ENCODE results near the gene NAE1. TPM values are rescaled to one million over a fixed set of nuclear protein-coding genes. Genes with fewer than 3 reads are reported as not detected.

NAE1 gene
- total RNA-seq, 2 donors from 2014 or later, result 32.6 to 35.4 TPM

- no peak for DNase-seq
- intact Hi-C loops (cut with DNase I), result no loop called here
- ATAC-seq, result no peak
These were observed 22.7 kb upstream of the NAE1 start for GRCh38 chr16:66853261-66854139.

GRCh38 chr16:66851166-66851964 lies 20.6 kb upstream of the NAE1 start:
- intact Hi-C loops (cut with DNase I), result no loop called here
- ATAC-seq, result no peak
- no peak for DNase-seq

- ATAC-seq (no peak), DNase-seq (no peak)
- intact Hi-C loops (cut with DNase I), result no loop called here
These were observed 19.5 kb upstream of the NAE1 start for GRCh38 chr16:66850115-66850815.

GRCh38 chr16:66849549-66849948 lies 18.8 kb upstream of the NAE1 start:
- DNase-seq, result no peak
- intact Hi-C loops (cut with DNase I), result no loop called here
- ATAC-seq, result no peak

- no peak for DNase-seq
- no peak for ATAC-seq
- intact Hi-C loops (cut with DNase I), result no loop called here
These were observed 18.2 kb upstream of the NAE1 start for GRCh38 chr16:66849021-66849420.

GRCh38 chr16:66848172-66848571 lies 17.4 kb upstream of the NAE1 start:
- ATAC-seq (no peak), DNase-seq (no peak)
- intact Hi-C loops (cut with DNase I), result no loop called here

- ATAC-seq, result no peak
- intact Hi-C loops (cut with DNase I), result no loop called here
- DNase-seq, result no peak
These were observed 16.8 kb upstream of the NAE1 start for GRCh38 chr16:66847533-66848067.

- DNase-seq (no peak), ATAC-seq (no peak)
- intact Hi-C loops (cut with DNase I), result no loop called here
These were observed 16.1 kb upstream of the NAE1 start for GRCh38 chr16:66846831-66847230.

- DNase-seq (no peak), ATAC-seq (no peak)
These were observed 15.5 kb upstream of the NAE1 start for GRCh38 chr16:66846266-66846665.

GRCh38 chr16:66845791-66846221 lies 15.0 kb upstream of the NAE1 start:
- intact Hi-C loops (cut with DNase I), result no loop called here
- DNase-seq (no peak), ATAC-seq (peak in 1 of 2 donors; percentile 44)

More at GRCh38 chr16:66846266-66846665, 15.5 kb upstream of the NAE1 start:
- intact Hi-C loops (cut with DNase I), result no loop called here

GRCh38 chr16:66845080-66845410 lies 14.3 kb upstream of the NAE1 start:
- peak in 1 of 2 donors; percentile 17 for ATAC-seq
- DNase-seq, result no peak
- intact Hi-C loops (cut with DNase I), result no loop called here

GRCh38 chr16:66844342-66845079 lies 13.7 kb upstream of the NAE1 start, which contains the start of gene CA7:
Gene CA7, plus strand, starts transcription at chr16:66844414. Its CDS starts 74 bp downstream, at chr16:66844488.
- intact Hi-C loops (cut with DNase I), result no loop called here
- ATAC-seq (peak; percentile 34 to 52), DNase-seq (no peak)

GRCh38 chr16:66844009-66844341 lies 13.2 kb upstream of the NAE1 start:
- intact Hi-C loops (cut with DNase I), result no loop called here
- DNase-seq (no peak), ATAC-seq (peak in 1 of 2 donors; percentile 12)

GRCh38 chr16:66843191-66843590 lies 12.4 kb upstream of the NAE1 start:
- intact Hi-C loops (cut with DNase I), result no loop called here
- no peak for DNase-seq
- no peak for ATAC-seq

- intact Hi-C loops (cut with DNase I), result no loop called here
- DNase-seq (no peak), ATAC-seq (no peak)
These were observed 12.0 kb upstream of the NAE1 start for GRCh38 chr16:66842765-66843164.

GRCh38 chr16:66841366-66841765 lies 10.6 kb upstream of the NAE1 start:
- ATAC-seq, result no peak
- intact Hi-C loops (cut with DNase I), result no loop called here
- no peak for DNase-seq

GRCh38 chr16:66840883-66841282 lies 10.1 kb upstream of the NAE1 start:
- no peak for DNase-seq
- intact Hi-C loops (cut with DNase I), result no loop called here
- no peak for ATAC-seq

GRCh38 chr16:66834746-66835145 lies 4.0 kb upstream of the NAE1 start:
- ATAC-seq, result no peak
- no peak for DNase-seq
- intact Hi-C loops (cut with DNase I), result loop anchor here in 1 of 2 donors (5.0 kb wide), 1 partner anchor 33 kb away; no protein-coding TSS in a partner anchor
